AG04449 (cell line): ENCODE results near the gene TOE1.

Source experiments
- CTCF ChIA-PET: fragments of 350-600 bp; formaldehyde crosslinking; extraction: SDS; loops from one replicate; lab custom pipeline; 2021; ENCODE audit warnings: antibody characterized with exemption; lab: Yijun Ruan, JAX
- POLR2A ChIA-PET: fragments of 400-600, 350-600 bp; formaldehyde crosslinking; extraction: SDS; loops from one replicate; lab custom pipeline; 2020; ENCODE audit warnings: antibody characterized with exemption, inconsistent platforms; lab: Yijun Ruan, JAX
- DNase-seq: peaks from one replicate; pipeline ENCODE4 v3.0.0-alpha.2; 2010; ENCODE audit warnings: low read depth, low spot score
- H3K4me3 ChIP-seq: 2 replicates; pipeline ENCODE4 v1.5.1; 2011; ENCODE audit warnings: low read depth, mild to moderate bottlenecking, control low read depth, low read length
- TF ChIP-seq, protein P1 (sequence below): IDR thresholded peaks from one replicate; pipeline ENCODE4 v1.5.1; 2011; ENCODE audit warnings: mild to moderate bottlenecking, moderate library complexity, low read length, control low read depth, inconsistent platforms; ENCODE audit not compliant: insufficient read depth; ENCODE audit errors: missing control alignments

TOE1 gene

DNA sequence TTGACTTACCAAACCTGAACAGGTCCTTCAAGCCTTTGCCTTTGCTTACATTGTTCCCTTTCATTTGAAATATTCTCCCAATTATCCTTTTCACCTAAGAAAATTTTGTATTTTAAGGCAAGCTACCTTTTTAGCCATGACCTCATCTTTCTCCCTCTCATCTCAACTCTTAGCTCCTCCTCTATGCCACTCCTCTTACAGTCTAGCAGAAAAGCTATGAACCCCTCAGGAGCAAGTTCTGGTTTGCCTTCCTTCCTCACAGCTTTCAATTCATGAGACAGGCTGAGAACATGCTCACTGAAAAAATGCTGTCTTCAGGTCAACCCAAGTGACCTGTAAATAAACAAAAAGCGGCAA, 8.6 kb downstream of the TOE1 start:
- H3K4me3 ChIP-seq, result no peak overlapping the region
- no peak for DNase-seq
- TF ChIP-seq, protein P1, sequence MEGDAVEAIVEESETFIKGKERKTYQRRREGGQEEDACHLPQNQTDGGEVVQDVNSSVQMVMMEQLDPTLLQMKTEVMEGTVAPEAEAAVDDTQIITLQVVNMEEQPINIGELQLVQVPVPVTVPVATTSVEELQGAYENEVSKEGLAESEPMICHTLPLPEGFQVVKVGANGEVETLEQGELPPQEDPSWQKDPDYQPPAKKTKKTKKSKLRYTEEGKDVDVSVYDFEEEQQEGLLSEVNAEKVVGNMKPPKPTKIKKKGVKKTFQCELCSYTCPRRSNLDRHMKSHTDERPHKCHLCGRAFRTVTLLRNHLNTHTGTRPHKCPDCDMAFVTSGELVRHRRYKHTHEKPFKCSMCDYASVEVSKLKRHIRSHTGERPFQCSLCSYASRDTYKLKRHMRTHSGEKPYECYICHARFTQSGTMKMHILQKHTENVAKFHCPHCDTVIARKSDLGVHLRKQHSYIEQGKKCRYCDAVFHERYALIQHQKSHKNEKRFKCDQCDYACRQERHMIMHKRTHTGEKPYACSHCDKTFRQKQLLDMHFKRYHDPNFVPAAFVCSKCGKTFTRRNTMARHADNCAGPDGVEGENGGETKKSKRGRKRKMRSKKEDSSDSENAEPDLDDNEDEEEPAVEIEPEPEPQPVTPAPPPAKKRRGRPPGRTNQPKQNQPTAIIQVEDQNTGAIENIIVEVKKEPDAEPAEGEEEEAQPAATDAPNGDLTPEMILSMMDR, result no peak
- ChIA-PET POLR2A (interaction anchor here (1.8 to 2.4 kb wide), 2 partner anchors 9 to 173 kb away, joined by 7 to 14 read pairs; partner anchors contain the start of genes MUTYH, PRDX1 and TOE1), CTCF (interaction anchor here (1.0 to 16.3 kb wide), 8 partner anchors 9 to 334 kb away, joined by 3 to 418 read pairs (median 5); partner anchors contain the start of genes MUTYH, TESK2 and TOE1)

- ChIA-PET CTCF (interaction anchor here (1.0 to 16.3 kb wide), 8 partner anchors 9 to 335 kb away, joined by 3 to 418 read pairs (median 5); partner anchors contain the start of genes MUTYH, TESK2 and TOE1), POLR2A (interaction anchor here (0.6 to 2.4 kb wide), 3 partner anchors 9 to 172 kb away, joined by 3 to 14 read pairs (median 7); partner anchors contain the start of genes MUTYH, PRDX1 and TOE1)
- no peak overlapping the region for H3K4me3 ChIP-seq
- TF ChIP-seq, protein P1, result no peak
- no peak for DNase-seq
Measured at GRCh38 chr1:45348966-45349677, 9.2 kb downstream of the TOE1 start.

GRCh38 chr1:45351508-45351907, 11.5 kb downstream of the TOE1 start:
- TF ChIP-seq, protein P1, result no peak
- H3K4me3 ChIP-seq, result no peak overlapping the region
- POLR2A ChIA-PET, result no interaction called here
- CTCF ChIA-PET, result interaction anchor here (1.0 to 16.3 kb wide), 6 partner anchors 9 to 337 kb away, joined by 3 to 418 read pairs (median 5); partner anchors contain the start of genes MUTYH, TESK2 and TOE1
- DNase-seq, result no peak

GRCh38 chr1:45353685-45354084, 13.7 kb downstream of the TOE1 start:
- no peak for DNase-seq
- POLR2A ChIA-PET, result no interaction called here
- TF ChIP-seq, protein P1, result no peak
- no peak overlapping the region for H3K4me3 ChIP-seq
- CTCF ChIA-PET, result interaction anchor here (1.5 to 16.3 kb wide), 2 partner anchors 139 to 339 kb away, joined by 3 to 418 read pairs; partner anchors contain the start of gene TESK2

DNA sequence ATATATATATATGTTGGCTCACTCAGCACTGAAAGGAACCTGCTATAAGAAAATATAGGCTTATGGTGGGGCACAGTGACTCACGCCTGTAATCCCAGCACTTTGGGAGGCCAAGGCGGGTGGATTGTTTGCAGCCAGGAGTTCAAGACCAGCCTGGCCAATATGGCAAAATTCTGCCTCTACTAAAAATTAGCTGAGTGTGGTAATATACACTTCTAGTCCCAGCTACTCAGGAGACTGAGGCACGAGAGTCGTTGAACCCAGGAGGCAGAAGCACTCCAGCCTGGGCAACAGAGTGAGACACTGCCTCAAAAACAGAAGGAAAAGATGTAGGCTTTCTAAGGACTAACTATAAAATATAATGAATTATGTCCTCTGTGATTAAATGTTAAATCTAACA, 14.9 kb downstream of the TOE1 start:
- H3K4me3 ChIP-seq, result no peak overlapping the region
- ChIA-PET CTCF (interaction anchor here (0.7 to 16.3 kb wide), 5 partner anchors 138 to 340 kb away, joined by 3 to 418 read pairs (median 4); partner anchors contain the start of gene TESK2), POLR2A (no interaction called here)
- TF ChIP-seq, protein P1, result no peak
- DNase-seq, result no peak

DNA sequence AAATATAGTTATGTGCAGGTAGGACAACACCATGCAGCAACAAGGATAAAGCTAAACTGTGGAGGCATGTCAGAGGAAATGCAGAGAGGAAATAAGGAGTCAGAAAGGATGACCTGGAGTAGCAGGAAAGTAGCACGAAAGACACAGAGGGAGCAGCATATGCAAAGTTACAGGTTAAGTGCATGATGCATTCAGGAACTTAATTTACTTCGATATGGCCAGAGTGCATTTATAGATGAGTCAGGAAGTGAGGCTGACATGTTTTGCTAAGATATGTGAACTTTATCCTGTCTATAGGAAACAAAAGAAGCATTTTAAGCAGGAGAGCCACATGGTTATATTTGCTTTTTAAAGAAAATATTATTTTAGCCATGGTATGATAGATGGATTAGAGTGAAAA, 15.7 kb downstream of the TOE1 start:
- CTCF ChIA-PET, result interaction anchor here (0.7 to 16.3 kb wide), 4 partner anchors 52 to 213 kb away, joined by 3 to 418 read pairs (median 4); partner anchors contain the start of gene TESK2
- H3K4me3 ChIP-seq, result no peak overlapping the region
- POLR2A ChIA-PET, result no interaction called here
- TF ChIP-seq, protein P1, result no peak
- no peak for DNase-seq
